GM23338 (cell line): ENCODE data around the gene ADGRB3. TPM values are rescaled to one million over a fixed set of nuclear protein-coding genes. Genes with fewer than 3 reads are reported as not detected.

Experiments used
- ATAC-seq: fragments of 200-7000 bp; cut with Tn5 transposase; 3 replicates; pipeline ENCODE4 v1.9.1; 2020
- DNase-seq: peaks from one replicate; pipeline ENCODE4 v3.0.0-alpha.2; 2015; ENCODE audit warnings: low spot score
- H2AFZ ChIP-seq: fragments of 200-600 bp; sonication (generic); 2 replicates; pipeline ENCODE4 v1.8.0; 2016; ENCODE audit warnings: antibody characterized with exemption, mild to moderate bottlenecking, moderate library complexity
- H3F3A ChIP-seq: fragments of 200-600 bp; sonication (generic); replicated peaks from 2 replicates; pipeline ENCODE4 v1.8.0; 2017; ENCODE audit warnings: antibody characterized with exemption, mixed run types, low read depth
- H3K27ac ChIP-seq: fragments of 200-600 bp; sonication (generic); 2 replicates; pipeline ENCODE4 v1.6.1; 2016; ENCODE audit warnings: low read depth
- H3K27me3 ChIP-seq: fragments of 200-600 bp; sonication (generic); 2 replicates; pipeline ENCODE4 v1.8.0; 2016; ENCODE audit warnings: mild to moderate bottlenecking, mixed run types, moderate library complexity; ENCODE audit not compliant: insufficient read depth
- H3K36me3 ChIP-seq: fragments of 200-600 bp; sonication (generic); 2 replicates; pipeline ENCODE4 v1.8.0; 2016; ENCODE audit warnings: mild to moderate bottlenecking; ENCODE audit not compliant: insufficient read depth
- H3K4me1 ChIP-seq: fragments of 200-600 bp; sonication (generic); 2 replicates; pipeline ENCODE4 v1.8.0; 2016; ENCODE audit warnings: mild to moderate bottlenecking, moderate library complexity; ENCODE audit not compliant: insufficient read depth
- H3K4me2 ChIP-seq: fragments of 200-600 bp; sonication (generic); 2 replicates; pipeline ENCODE4 v1.7.1; 2017; ENCODE audit warnings: mixed run types
- H3K4me3 ChIP-seq: fragments of 200-600 bp; sonication (generic); 2 replicates; pipeline ENCODE4 v1.6.1; 2016; ENCODE audit warnings: mixed run types
- H3K79me2 ChIP-seq: fragments of 200-600 bp; sonication (generic); replicated peaks from 2 replicates; pipeline ENCODE4 v1.8.0; 2017; ENCODE audit warnings: mild to moderate bottlenecking; ENCODE audit not compliant: insufficient read depth
- H3K9me2 ChIP-seq: fragments of 200-600 bp; sonication (generic); 2 replicates; pipeline ENCODE4 v1.8.0; 2017; ENCODE audit not compliant: insufficient read depth
- H4K20me1 ChIP-seq: fragments of 200-600 bp; sonication (generic); replicated peaks from 2 replicates; pipeline ENCODE4 v1.8.0; 2017; ENCODE audit warnings: mild to moderate bottlenecking; ENCODE audit not compliant: insufficient read depth
- H3K27ac Mint-ChIP-seq: 2 replicates; pipeline ENCODE4 v1.8.0; 2020; ENCODE audit warnings: inconsistent platforms, mild to moderate bottlenecking, moderate library complexity, mixed read lengths
- H3K27me3 Mint-ChIP-seq: 3 replicates; pipeline ENCODE4 v1.8.0; 2022; ENCODE audit warnings: low read depth, mild to moderate bottlenecking, moderate library complexity, mixed read lengths, inconsistent platforms; ENCODE audit not compliant: insufficient read depth, poor library complexity
- H3K36me3 Mint-ChIP-seq: 3 replicates; pipeline ENCODE4 v1.8.0; 2021; ENCODE audit warnings: low read depth, mild to moderate bottlenecking, inconsistent platforms, moderate library complexity, mixed read lengths
- H3K4me1 Mint-ChIP-seq: 3 replicates; pipeline ENCODE4 v1.8.0; 2020; ENCODE audit warnings: mild to moderate bottlenecking, inconsistent platforms, mixed read lengths
- H3K4me3 Mint-ChIP-seq: 3 replicates; pipeline ENCODE4 v1.8.0; 2021; ENCODE audit warnings: moderate library complexity, mild to moderate bottlenecking, inconsistent platforms, mixed read lengths
- H3K9me3 Mint-ChIP-seq: 3 replicates; pipeline ENCODE4 v1.8.0; 2020; ENCODE audit warnings: moderate library complexity, mild to moderate bottlenecking, inconsistent platforms, mixed read lengths
- CREB1 ChIP-seq: fragments of 250-450 bp; sonication (Bioruptor Pico); IDR thresholded peaks from 2 replicates; pipeline ENCODE4 v1.5.0; 2020; ENCODE audit warnings: low read depth, mild to moderate bottlenecking, moderate library complexity
- CTCF ChIP-seq, 2 experiments: fragments of 200-600 bp in 1 of 2; sonication (generic) in 1 of 2; conservative IDR thresholded peaks; 2 replicates each; pipeline versions ENCODE4 v1.5.1 to v1.6.1; 2016 to 2017; ENCODE audit warnings: antibody characterized with exemption in 2 of 2, low read depth in 2 of 2, mild to moderate bottlenecking in 2 of 2, moderate library complexity in 1 of 2
- ETS1 ChIP-seq: IDR thresholded peaks from 2 replicates; pipeline ENCODE4 v1.6.1; 2016; ENCODE audit warnings: antibody characterized with exemption
- EZH2 ChIP-seq: fragments of 200-600 bp; sonication (generic); IDR thresholded peaks from one replicate; pipeline ENCODE4 v1.8.0; 2017; ENCODE audit warnings: antibody characterized with exemption, mild to moderate bottlenecking, low read depth; ENCODE audit not compliant: unreplicated experiment
- EZH2phosphoT487 ChIP-seq: fragments of 200-600 bp; sonication (generic); IDR thresholded peaks from one replicate; pipeline ENCODE4 v1.8.1; 2018; ENCODE audit warnings: antibody characterized with exemption; ENCODE audit not compliant: unreplicated experiment
- JUNB ChIP-seq: IDR thresholded peaks from one replicate; pipeline ENCODE4 v1.6.1; 2016; ENCODE audit warnings: antibody characterized with exemption; ENCODE audit not compliant: unreplicated experiment
- NANOG ChIP-seq: IDR thresholded peaks from 2 replicates; pipeline ENCODE4 v1.6.1; 2016; ENCODE audit warnings: antibody characterized with exemption, borderline replicate concordance
- POLR2AphosphoS5 ChIP-seq: IDR thresholded peaks from 2 replicates; pipeline ENCODE4 v1.6.1; 2016; ENCODE audit warnings: antibody characterized with exemption, low read depth
- REST ChIP-seq: IDR thresholded peaks from one replicate; pipeline ENCODE4 v1.6.1; 2018; ENCODE audit warnings: antibody characterized with exemption; ENCODE audit not compliant: unreplicated experiment
- STAT1 ChIP-seq: IDR thresholded peaks from one replicate; pipeline ENCODE4 v1.6.1; 2016; ENCODE audit warnings: antibody characterized with exemption; ENCODE audit not compliant: unreplicated experiment
- ZNF114 ChIP-seq: fragments of 250-450 bp; sonication (Bioruptor Pico); IDR thresholded peaks from 2 replicates; pipeline ENCODE4 v1.5.0; 2020; ENCODE audit warnings: mild to moderate bottlenecking, moderate library complexity
- ZNF331 ChIP-seq: fragments of 250-450 bp; sonication (Bioruptor Pico); IDR thresholded peaks from 2 replicates; pipeline ENCODE4 v1.5.0; 2020; ENCODE audit warnings: low read depth, mild to moderate bottlenecking, moderate library complexity
- polyA plus RNA-seq: library from polyadenylated mRNA; unstranded; fragments of >200 nt; fragmentation: Nextera tagmentation; extraction: Ambion mirVana; gene quantifications from 2 replicates; pipeline ENCODE4 v1.2.1, GENCODE V29; 2016
- total RNA-seq: library from RNA; depleted of rRNA; stranded (reverse); fragments of >200 nt; shearing (Covaris generic); gene quantifications from 2 replicates; pipeline ENCODE4 v1.2.3, GENCODE V29; 2014
- TF ChIP-seq, protein P1 (sequence below): fragments of 250-450 bp; sonication (Bioruptor Pico); IDR thresholded peaks from 2 replicates; pipeline ENCODE4 v1.5.0; 2020; ENCODE audit warnings: mild to moderate bottlenecking, moderate library complexity

ADGRB3 gene
- total and polyA plus RNA-seq, 2 experiments from 2014 or later, result 0.92 to 4.0 TPM

DNA sequence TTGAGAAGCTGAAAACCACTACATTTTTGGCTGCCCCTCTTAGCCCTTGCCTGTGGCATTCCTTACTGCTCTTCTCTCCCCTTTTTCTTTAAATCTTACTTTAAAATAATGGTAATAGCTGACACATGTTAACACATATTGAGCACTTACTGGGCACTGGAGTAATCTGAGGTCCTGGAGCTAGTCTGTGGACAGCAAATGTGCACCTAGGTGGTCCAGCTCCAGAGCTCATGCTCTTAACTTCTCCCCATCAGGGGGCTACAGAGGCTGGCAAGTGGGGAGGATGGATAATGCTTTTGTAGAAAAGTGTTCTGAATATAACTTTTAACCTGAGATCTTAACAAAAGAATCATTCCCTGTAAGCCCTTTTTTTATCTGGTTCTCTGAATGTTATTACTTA, 74.8 kb downstream of the ADGRB3 start:
- H3K36me3 ChIP-seq, result no peaks in the 10 kb centered on the region
- peaks cover 38% of the 10 kb centered on the region for H3K4me1 ChIP-seq
- H3K4me1 Mint-ChIP-seq, result peaks cover 43% of the 10 kb centered on the region
- ATAC-seq, result 0 out of 3 replicates have a peak, but pooled peaks have one; percentile 35
- TF ChIP-seq ZNF331 (CRISPR knock-in tag) (no peak), JUNB (no peak), STAT1 (no peak), NANOG (no peak), POLR2AphosphoS5 (no peak), EZH2 (no peak), ZNF114 (no peak), REST (no peak), EZH2phosphoT487 (no peak), ETS1 (no peak), CREB1 (no peak), CTCF (conservative IDR thresholded peaks at IDR 0.05; ENCODE audit: low read depth in 2 of 2) (no peak)
- TF ChIP-seq, protein P1, sequence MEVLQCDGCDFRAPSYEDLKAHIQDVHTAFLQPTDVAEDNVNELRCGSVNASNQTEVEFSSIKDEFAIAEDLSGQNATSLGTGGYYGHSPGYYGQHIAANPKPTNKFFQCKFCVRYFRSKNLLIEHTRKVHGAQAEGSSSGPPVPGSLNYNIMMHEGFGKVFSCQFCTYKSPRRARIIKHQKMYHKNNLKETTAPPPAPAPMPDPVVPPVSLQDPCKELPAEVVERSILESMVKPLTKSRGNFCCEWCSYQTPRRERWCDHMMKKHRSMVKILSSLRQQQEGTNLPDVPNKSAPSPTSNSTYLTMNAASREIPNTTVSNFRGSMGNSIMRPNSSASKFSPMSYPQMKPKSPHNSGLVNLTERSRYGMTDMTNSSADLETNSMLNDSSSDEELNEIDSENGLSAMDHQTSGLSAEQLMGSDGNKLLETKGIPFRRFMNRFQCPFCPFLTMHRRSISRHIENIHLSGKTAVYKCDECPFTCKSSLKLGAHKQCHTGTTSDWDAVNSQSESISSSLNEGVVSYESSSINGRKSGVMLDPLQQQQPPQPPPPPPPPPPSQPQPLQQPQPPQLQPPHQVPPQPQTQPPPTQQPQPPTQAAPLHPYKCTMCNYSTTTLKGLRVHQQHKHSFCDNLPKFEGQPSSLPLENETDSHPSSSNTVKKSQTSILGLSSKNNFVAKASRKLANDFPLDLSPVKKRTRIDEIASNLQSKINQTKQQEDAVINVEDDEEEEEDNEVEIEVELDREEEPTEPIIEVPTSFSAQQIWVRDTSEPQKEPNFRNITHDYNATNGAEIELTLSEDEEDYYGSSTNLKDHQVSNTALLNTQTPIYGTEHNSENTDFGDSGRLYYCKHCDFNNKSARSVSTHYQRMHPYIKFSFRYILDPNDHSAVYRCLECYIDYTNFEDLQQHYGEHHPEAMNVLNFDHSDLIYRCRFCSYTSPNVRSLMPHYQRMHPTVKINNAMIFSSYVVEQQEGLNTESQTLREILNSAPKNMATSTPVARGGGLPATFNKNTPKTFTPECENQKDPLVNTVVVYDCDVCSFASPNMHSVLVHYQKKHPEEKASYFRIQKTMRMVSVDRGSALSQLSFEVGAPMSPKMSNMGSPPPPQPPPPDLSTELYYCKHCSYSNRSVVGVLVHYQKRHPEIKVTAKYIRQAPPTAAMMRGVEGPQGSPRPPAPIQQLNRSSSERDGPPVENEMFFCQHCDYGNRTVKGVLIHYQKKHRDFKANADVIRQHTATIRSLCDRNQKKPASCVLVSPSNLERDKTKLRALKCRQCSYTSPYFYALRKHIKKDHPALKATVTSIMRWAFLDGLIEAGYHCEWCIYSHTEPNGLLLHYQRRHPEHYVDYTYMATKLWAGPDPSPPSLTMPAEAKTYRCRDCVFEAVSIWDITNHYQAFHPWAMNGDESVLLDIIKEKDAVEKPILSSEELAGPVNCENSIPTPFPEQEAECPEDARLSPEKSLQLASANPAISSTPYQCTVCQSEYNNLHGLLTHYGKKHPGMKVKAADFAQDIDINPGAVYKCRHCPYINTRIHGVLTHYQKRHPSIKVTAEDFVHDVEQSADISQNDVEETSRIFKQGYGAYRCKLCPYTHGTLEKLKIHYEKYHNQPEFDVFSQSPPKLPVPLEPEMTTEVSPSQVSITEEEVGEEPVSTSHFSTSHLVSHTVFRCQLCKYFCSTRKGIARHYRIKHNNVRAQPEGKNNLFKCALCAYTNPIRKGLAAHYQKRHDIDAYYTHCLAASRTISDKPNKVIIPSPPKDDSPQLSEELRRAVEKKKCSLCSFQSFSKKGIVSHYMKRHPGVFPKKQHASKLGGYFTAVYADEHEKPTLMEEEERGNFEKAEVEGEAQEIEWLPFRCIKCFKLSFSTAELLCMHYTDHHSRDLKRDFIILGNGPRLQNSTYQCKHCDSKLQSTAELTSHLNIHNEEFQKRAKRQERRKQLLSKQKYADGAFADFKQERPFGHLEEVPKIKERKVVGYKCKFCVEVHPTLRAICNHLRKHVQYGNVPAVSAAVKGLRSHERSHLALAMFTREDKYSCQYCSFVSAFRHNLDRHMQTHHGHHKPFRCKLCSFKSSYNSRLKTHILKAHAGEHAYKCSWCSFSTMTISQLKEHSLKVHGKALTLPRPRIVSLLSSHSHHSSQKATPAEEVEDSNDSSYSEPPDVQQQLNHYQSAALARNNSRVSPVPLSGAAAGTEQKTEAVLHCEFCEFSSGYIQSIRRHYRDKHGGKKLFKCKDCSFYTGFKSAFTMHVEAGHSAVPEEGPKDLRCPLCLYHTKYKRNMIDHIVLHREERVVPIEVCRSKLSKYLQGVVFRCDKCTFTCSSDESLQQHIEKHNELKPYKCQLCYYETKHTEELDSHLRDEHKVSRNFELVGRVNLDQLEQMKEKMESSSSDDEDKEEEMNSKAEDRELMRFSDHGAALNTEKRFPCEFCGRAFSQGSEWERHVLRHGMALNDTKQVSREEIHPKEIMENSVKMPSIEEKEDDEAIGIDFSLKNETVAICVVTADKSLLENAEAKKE, result no peak
- no peaks in the 10 kb centered on the region for H3F3A ChIP-seq
- H3K36me3 Mint-ChIP-seq, result no peaks in the 10 kb centered on the region
- H2AFZ ChIP-seq, result no peak overlapping the region
- DNase-seq, result no peak
- H3K4me2 ChIP-seq, result peak overlapping the region; percentile 4; the same call in 1 of the 2 replicates
- no peak overlapping the region for H3K27ac ChIP-seq
- no peaks in the 10 kb centered on the region for H3K27me3 ChIP-seq
- no peak overlapping the region for H3K4me3 ChIP-seq
- H3K9me3 Mint-ChIP-seq, result no peaks in the 10 kb centered on the region
- no peak overlapping the region for H3K4me3 Mint-ChIP-seq
- H3K79me2 ChIP-seq, result no peaks in the 10 kb centered on the region
- H3K27me3 Mint-ChIP-seq, result no peaks in the 10 kb centered on the region
- H3K9me2 ChIP-seq, result no peaks in the 10 kb centered on the region
- peak overlapping the region; percentile 80 for H3K27ac Mint-ChIP-seq
- no peaks in the 10 kb centered on the region for H4K20me1 ChIP-seq
